HepG2 (cell line): ENCODE results near the gene REPIN1. TPM values are rescaled to one million over a fixed set of nuclear protein-coding genes. Genes with fewer than 3 reads are reported as not detected.

ENCODE experiments used
- ATAC-seq: fragments of 200-7000 bp; cut with Tn5 transposase; 3 replicates; pipeline ENCODE4 v1.9.1; 2020; ENCODE audit warnings: mild to moderate bottlenecking, moderate library complexity
- BruUV-seq: library from RNA; stranded (reverse); fragments of 400-500 nt; replicated peaks from 2 replicates; lab custom pipeline; 2021; lab: Mats Ljungman, UMichigan
- CTCF ChIA-PET: fragments of 300-600 bp; formaldehyde crosslinking; extraction: SDS; loops from one replicate; lab custom pipeline; 2021; ENCODE audit warnings: low total read pairs, inconsistent platforms, low intra/inter-chr PET ratio; lab: Yijun Ruan, JAX
- POLR2A ChIA-PET: fragments of 350-600 bp; sonication (Branson Sonifier 250); formaldehyde crosslinking; loops from one replicate; lab custom pipeline; 2020; ENCODE audit warnings: antibody characterized with exemption, inconsistent platforms; lab: Yijun Ruan, JAX
- DNase-seq: peaks from one replicate; pipeline ENCODE4 v3.0.0-alpha.2; 2015; ENCODE audit warnings: low spot score
- FAIRE-seq: peaks from 3 replicates; lab custom pipeline; 2011; peaks lifted over from hg19 to GRCh38; lab: Jason Lieb, UNC
- H2AFZ ChIP-seq: one replicate; pipeline ENCODE4 v1.6.1; 2011; ENCODE audit warnings: low read length, inconsistent platforms
- H3K27ac ChIP-seq: fragments of 300-600 bp; 3 replicates; pipeline ENCODE4 v1.8.0; 2011; ENCODE audit warnings: mixed run types, mild to moderate bottlenecking, mixed read lengths, low read length, inconsistent platforms; ENCODE audit not compliant: insufficient read depth; ENCODE audit errors: extremely low read length
- H3K27me3 ChIP-seq, 2 experiments: fragments of 200-600 bp in 1 of 2; 2 replicates in 1 of 2; 3 replicates in 1 of 2; pipeline versions ENCODE4 v1.6.0 to v1.8.0; 2011; ENCODE audit warnings: low read length in 2 of 2, mild to moderate bottlenecking in 2 of 2, moderate library complexity in 2 of 2, inconsistent platforms in 1 of 2; ENCODE audit not compliant: insufficient read depth in 2 of 2, control insufficient read depth in 1 of 2
- H3K36me3 ChIP-seq, 2 experiments: fragments of 200-600 bp in 1 of 2; replicated peaks in 1 of 2; 2 replicates in 1 of 2; 3 replicates in 1 of 2; pipeline versions ENCODE4 v1.5.1 to v1.8.0; 2011; ENCODE audit warnings: low read length in 2 of 2, inconsistent platforms in 1 of 2; ENCODE audit not compliant: insufficient read depth in 2 of 2, control insufficient read depth in 1 of 2
- H3K4me1 ChIP-seq: 2 replicates; pipeline ENCODE4 v1.5.1; 2012; ENCODE audit warnings: low read length, inconsistent platforms; ENCODE audit not compliant: insufficient read depth
- H3K4me2 ChIP-seq: 2 replicates; pipeline ENCODE4 v1.6.0; 2011; ENCODE audit warnings: low read depth, low read length, inconsistent platforms
- H3K4me3 ChIP-seq, 3 experiments: fragments of 200-600 bp in 1 of 3; sonication (generic), shearing (Covaris generic) in 1 of 3; replicated peaks in 1 of 3; 2 replicates each; pipeline ENCODE4 v1.5.1; 2011 to 2016; ENCODE audit warnings: low read length in 3 of 3, inconsistent platforms in 2 of 3, low read depth in 2 of 3, mild to moderate bottlenecking in 2 of 3, control low read depth in 1 of 3, mixed read lengths in 1 of 3; ENCODE audit not compliant: insufficient read depth in 1 of 3
- H3K79me2 ChIP-seq: one replicate; pipeline ENCODE4 v1.6.1; 2011; ENCODE audit warnings: low read length, inconsistent platforms; ENCODE audit not compliant: insufficient read depth
- H3K9ac ChIP-seq: 2 replicates; pipeline ENCODE4 v1.6.0; 2011; ENCODE audit warnings: mild to moderate bottlenecking, low read depth, low read length, inconsistent platforms; ENCODE audit not compliant: insufficient read depth
- H3K9me3 ChIP-seq: 2 replicates; pipeline ENCODE4 v1.5.1; 2012; ENCODE audit warnings: mild to moderate bottlenecking, low read length
- H4K20me1 ChIP-seq: 2 replicates; pipeline ENCODE4 v1.6.0; 2011; ENCODE audit warnings: inconsistent platforms, mild to moderate bottlenecking, low read length, moderate library complexity; ENCODE audit not compliant: insufficient read depth
- HOXA3 ChIP-seq: sonication (generic); formaldehyde crosslinking; IDR thresholded peaks from 2 replicates; pipeline ENCODE4 v1.5.0; 2020; ENCODE audit warnings: missing genetic modification reagents
- MEIS1 ChIP-seq: sonication (generic); formaldehyde crosslinking; IDR thresholded peaks from 2 replicates; pipeline ENCODE4 v1.9.0; 2021; ENCODE audit warnings: mild to moderate bottlenecking, missing genetic modification reagents, moderate library complexity, borderline replicate concordance
- RBM22 ChIP-seq: fragments of 200-400 bp; formaldehyde crosslinking; optimal IDR thresholded peaks from 2 replicates; pipeline ENCODE3; 2017; ENCODE audit warnings: mild to moderate bottlenecking, low read length, moderate library complexity
- ZNF83 ChIP-seq: sonication (generic); formaldehyde crosslinking; IDR thresholded peaks from 2 replicates; pipeline ENCODE4 v1.4.0; 2020; ENCODE audit warnings: missing genetic modification reagents, mild to moderate bottlenecking, borderline replicate concordance
- WGBS: methylation state at CpG from one replicate; pipeline ENCODE4 v1.1.6; 2017; ENCODE audit warnings: low lambda C conversion rate; 5-methylcytosine and 5-hydroxymethylcytosine counted together
- in situ Hi-C: cut with HindIII; loops from 2 replicates; pipeline ENCODE4 v1.10.0; 2017; ENCODE audit warnings: low pct_unique_long_range_greater_than_20kb; ENCODE audit not compliant: extremely low pct_ligation_motif_present
- intact Hi-C: fragments of 100-400 bp; cut with micrococcal nuclease; formaldehyde crosslinking; loops from one replicate; pipeline ENCODE4 v1.10.0; 2022; ENCODE audit not compliant: unreplicated experiment
- polyA plus RNA-seq, 8 experiments: library from polyadenylated mRNA; depleted of rRNA in 3 of 8; stranded (reverse) in 7 of 8; unstranded in 1 of 8; fragments of >200 nt; fragmentation: Illumina TruSeq in 4 of 8; extraction: Trizol in 4 of 8; gene quantifications; 2 replicates each; pipeline versions ENCODE4 v1.2.1 to v1.2.3, GENCODE V29; 2011 to 2016; ENCODE audit warnings: low read depth in 4 of 8, missing spikeins in 1 of 8, mixed read lengths in 1 of 8; ENCODE audit not compliant: insufficient read depth in 1 of 8
- total RNA-seq, 5 experiments: library from RNA; depleted of rRNA; stranded (reverse); fragments of >200 nt; fragmentation: Illumina TruSeq; extraction: Trizol; gene quantifications; 2 replicates each; pipeline ENCODE4 v1.2.3, GENCODE V29; 2016; ENCODE audit warnings: low read depth in 1 of 5
- TF ChIP-seq, protein P1 (sequence below): sonication (generic); formaldehyde crosslinking; IDR thresholded peaks from 2 replicates; pipeline ENCODE4 v1.8.1; 2023; ENCODE audit warnings: mild to moderate bottlenecking, missing genetic modification reagents
- TF ChIP-seq, protein P2 (sequence below): sonication (generic); formaldehyde crosslinking; conservative IDR thresholded peaks from 2 replicates; pipeline ENCODE4 v1.4.0; 2020; ENCODE audit warnings: missing genetic modification reagents
- TF ChIP-seq, protein P3 (sequence below): sonication (generic); formaldehyde crosslinking; IDR thresholded peaks from 2 replicates; pipeline ENCODE4 v1.5.0; 2020; ENCODE audit warnings: missing genetic modification reagents, mild to moderate bottlenecking, borderline replicate concordance
- TF ChIP-seq, protein P4 (sequence below), 2 experiments: fragments of 450-650 bp in 1 of 2; sonication (generic) in 1 of 2; formaldehyde crosslinking; IDR thresholded peaks; 2 replicates each; pipeline versions ENCODE4 v1.5.0 to v1.8.0; 2020 to 2022; ENCODE audit warnings: mild to moderate bottlenecking in 1 of 2, missing genetic modification reagents in 1 of 2

Gene REPIN1
- total and polyA plus RNA-seq, 2 of the 13 experiments (the other 11 are each of a cell fraction or from before 2014, with no cell fraction given): 69.9 to 108 TPM

DNA sequence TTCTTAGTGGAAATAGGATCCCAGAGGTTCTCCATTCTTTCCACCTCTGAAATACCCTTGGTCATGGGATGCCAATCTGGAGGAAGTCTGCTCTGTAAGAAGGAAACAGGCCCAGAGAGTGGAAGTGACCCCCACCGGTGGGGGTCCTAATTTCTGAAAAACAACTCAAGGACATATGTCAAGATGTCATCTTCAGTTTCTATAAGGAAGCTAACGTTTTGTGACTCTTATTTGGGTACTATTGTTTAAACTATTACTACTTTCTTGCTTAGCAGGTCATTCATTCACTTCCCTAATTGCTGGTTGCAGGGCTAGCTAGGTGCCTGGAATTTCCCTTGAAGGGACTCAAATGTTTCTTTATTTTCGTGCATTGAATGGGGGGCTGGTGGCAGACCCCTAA lies 8.6 kb downstream of the REPIN1 start:
- in situ Hi-C loops (no loop called here), intact Hi-C loops (loop anchor here (1.0 kb wide), 1 partner anchor 9 kb away; the partner anchor contains the start of gene REPIN1)
- peaks cover 81% of the 10 kb centered on the region for H3K4me1 ChIP-seq
- no peak for FAIRE-seq
- H3K27me3 ChIP-seq: no peaks in the 10 kb centered on the region
- peak overlapping the region; percentile 97 for H3K27ac ChIP-seq
- H3K4me3 ChIP-seq: no peak overlapping the region; a peak in 1 of 6 replicates
- ChIA-PET POLR2A (interaction anchor here (1.3 to 4.7 kb wide), 8 partner anchors 8 to 54 kb away, joined by 6 to 107 read pairs (median 10); partner anchors contain the start of genes ACTR3C, LRRC61 and REPIN1), CTCF (no interaction called here)
- peaks cover 35% of the 10 kb centered on the region for H3K79me2 ChIP-seq
- DNase-seq: no peak
- WGBS: 21% methylated on average over 3 of the region's 3 CpGs
- no peaks in the 10 kb centered on the region for H4K20me1 ChIP-seq
- peak overlapping the region; percentile 97 for H3K4me2 ChIP-seq
- H2AFZ ChIP-seq: no peak overlapping the region
- H3K9ac ChIP-seq: 0 out of 2 replicates have a peak overlapping the region, but pooled peaks have one; percentile 19
- TF ChIP-seq, protein P1, sequence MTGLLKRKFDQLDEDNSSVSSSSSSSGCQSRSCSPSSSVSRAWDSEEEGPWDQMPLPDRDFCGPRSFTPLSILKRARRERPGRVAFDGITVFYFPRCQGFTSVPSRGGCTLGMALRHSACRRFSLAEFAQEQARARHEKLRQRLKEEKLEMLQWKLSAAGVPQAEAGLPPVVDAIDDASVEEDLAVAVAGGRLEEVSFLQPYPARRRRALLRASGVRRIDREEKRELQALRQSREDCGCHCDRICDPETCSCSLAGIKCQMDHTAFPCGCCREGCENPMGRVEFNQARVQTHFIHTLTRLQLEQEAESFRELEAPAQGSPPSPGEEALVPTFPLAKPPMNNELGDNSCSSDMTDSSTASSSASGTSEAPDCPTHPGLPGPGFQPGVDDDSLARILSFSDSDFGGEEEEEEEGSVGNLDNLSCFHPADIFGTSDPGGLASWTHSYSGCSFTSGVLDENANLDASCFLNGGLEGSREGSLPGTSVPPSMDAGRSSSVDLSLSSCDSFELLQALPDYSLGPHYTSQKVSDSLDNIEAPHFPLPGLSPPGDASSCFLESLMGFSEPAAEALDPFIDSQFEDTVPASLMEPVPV (CRISPR knock-in tag): no peak
- no peak for TF ChIP-seq MEIS1 (CRISPR knock-in tag)
- TF ChIP-seq, protein P2, sequence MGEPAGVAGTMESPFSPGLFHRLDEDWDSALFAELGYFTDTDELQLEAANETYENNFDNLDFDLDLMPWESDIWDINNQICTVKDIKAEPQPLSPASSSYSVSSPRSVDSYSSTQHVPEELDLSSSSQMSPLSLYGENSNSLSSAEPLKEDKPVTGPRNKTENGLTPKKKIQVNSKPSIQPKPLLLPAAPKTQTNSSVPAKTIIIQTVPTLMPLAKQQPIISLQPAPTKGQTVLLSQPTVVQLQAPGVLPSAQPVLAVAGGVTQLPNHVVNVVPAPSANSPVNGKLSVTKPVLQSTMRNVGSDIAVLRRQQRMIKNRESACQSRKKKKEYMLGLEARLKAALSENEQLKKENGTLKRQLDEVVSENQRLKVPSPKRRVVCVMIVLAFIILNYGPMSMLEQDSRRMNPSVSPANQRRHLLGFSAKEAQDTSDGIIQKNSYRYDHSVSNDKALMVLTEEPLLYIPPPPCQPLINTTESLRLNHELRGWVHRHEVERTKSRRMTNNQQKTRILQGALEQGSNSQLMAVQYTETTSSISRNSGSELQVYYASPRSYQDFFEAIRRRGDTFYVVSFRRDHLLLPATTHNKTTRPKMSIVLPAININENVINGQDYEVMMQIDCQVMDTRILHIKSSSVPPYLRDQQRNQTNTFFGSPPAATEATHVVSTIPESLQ (CRISPR knock-in tag): no peak
- no peak for TF ChIP-seq HOXA3
- no peak for TF ChIP-seq ZNF83 (CRISPR knock-in tag)
- TF ChIP-seq, protein P3, sequence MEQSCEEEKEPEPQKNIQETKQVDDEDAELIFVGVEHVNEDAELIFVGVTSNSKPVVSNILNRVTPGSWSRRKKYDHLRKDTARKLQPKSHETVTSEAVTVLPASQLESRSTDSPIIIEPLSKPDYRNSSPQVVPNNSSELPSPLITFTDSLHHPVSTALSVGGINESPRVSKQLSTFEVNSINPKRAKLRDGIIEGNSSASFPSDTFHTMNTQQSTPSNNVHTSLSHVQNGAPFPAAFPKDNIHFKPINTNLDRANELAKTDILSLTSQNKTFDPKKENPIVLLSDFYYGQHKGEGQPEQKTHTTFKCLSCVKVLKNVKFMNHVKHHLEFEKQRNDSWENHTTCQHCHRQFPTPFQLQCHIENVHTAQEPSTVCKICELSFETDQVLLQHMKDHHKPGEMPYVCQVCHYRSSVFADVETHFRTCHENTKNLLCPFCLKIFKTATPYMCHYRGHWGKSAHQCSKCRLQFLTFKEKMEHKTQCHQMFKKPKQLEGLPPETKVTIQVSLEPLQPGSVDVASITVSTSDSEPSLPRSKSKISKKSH (CRISPR knock-in tag): no peak
- TF ChIP-seq, protein P4, sequence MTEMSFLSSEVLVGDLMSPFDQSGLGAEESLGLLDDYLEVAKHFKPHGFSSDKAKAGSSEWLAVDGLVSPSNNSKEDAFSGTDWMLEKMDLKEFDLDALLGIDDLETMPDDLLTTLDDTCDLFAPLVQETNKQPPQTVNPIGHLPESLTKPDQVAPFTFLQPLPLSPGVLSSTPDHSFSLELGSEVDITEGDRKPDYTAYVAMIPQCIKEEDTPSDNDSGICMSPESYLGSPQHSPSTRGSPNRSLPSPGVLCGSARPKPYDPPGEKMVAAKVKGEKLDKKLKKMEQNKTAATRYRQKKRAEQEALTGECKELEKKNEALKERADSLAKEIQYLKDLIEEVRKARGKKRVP (CRISPR knock-in tag; IDR thresholded peaks at IDR 0.05): no peak
- peak; percentile 48 for TF ChIP-seq RBM22
- ATAC-seq: no peak
- H3K9me3 ChIP-seq: no peaks in the 10 kb centered on the region
- peaks cover 5 to 16% of the 10 kb centered on the region in 2 experiments; a peak in 2 of 5 replicates for H3K36me3 ChIP-seq
- BruUV-seq: no TSS peak
